C4-2B (cell line): ENCODE measurements around the gene SGPP2.

Experiments
- H3K27ac ChIP-seq: fragments of 450-650 bp; 2 replicates; pipeline ENCODE4 v1.5.1; 2017
- CTCF ChIP-seq: fragments of 450-650 bp; conservative IDR thresholded peaks from 2 replicates; pipeline ENCODE4 v1.5.1; 2017; ENCODE audit warnings: mild to moderate bottlenecking
- ZFX ChIP-seq: fragments of 450-650 bp; IDR thresholded peaks from 2 replicates; pipeline ENCODE4 v1.6.1; 2017

Gene SGPP2

DNA sequence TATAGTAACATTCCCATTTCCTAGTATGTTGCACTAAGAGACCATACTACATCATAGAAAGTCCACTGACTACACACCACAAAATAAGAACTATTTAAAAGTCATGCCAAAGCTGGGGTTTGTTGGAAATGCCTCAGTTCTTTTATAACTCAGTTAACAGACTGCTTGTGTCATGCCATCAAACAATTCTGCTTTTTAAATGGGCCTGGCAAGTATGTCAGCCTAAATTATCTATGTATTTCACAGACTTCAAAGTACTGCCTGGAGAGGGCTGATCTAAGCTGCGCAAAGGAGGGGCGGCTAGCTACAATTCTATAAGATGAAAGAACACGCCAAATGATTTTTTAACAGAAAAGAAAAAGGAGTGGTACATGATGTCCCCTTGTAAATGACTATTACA lies 182.0 kb downstream of the SGPP2 start:
- TF ChIP-seq CTCF, result no peak
- no peak for TF ChIP-seq ZFX
- H3K27ac ChIP-seq, result no peak overlapping the region

GRCh38 chr2:222608081-222608480 lies 183.7 kb downstream of the SGPP2 start:
- no peak overlapping the region for H3K27ac ChIP-seq
- no peak for TF ChIP-seq CTCF
- TF ChIP-seq ZFX, result no peak

DNA sequence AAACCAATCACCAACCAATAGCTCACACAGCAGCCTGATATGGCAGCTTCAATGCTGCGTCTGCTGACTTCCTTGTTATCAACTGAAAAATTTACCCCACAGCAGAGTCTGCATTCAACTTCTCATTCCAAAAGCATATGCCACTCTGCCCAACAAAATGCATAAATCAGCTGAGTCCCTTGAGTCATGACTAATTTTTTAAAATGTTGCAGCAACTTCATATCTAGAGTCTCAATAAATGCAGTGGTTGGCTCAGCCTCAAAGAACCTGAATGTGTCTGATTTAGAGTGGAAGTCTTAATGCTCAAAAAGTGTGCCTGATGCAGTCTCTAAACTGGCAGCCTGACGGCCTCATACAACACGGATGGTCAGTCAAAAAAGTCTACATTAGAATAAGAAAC lies 185.0 kb downstream of the SGPP2 start:
- no peak overlapping the region for H3K27ac ChIP-seq
- TF ChIP-seq CTCF (no peak), ZFX (no peak)
